ENCODE measurements around the gene SYNGR1.

Gene SYNGR1

GRCh38 chr22:39419911-39420310 is 70.1 kb downstream of the SYNGR1 start:
- H3K4me2 ChIP-seq (ENCODE audit: low read length, poor library complexity, severe bottlenecking) = no peak overlapping the region

GRCh38 chr22:39421691-39422090 is 71.9 kb downstream of the SYNGR1 start:
- no peak overlapping the region for H3K4ac ChIP-seq (ENCODE audit: low read depth in 1 of 2, low read length in 2 of 2)
- no peak for DNase-seq
- H2AFZ ChIP-seq (ENCODE audit: low read depth, low read length) = no peak overlapping the region
- no peak overlapping the region for H2BK5ac ChIP-seq (ENCODE audit: low read depth, low read length, poor library complexity, severe bottlenecking)
- H2BK15ac ChIP-seq (ENCODE audit: low read depth, poor library complexity, severe bottlenecking) = no peak overlapping the region
- H2BK120ac ChIP-seq (ENCODE audit: low read depth, low read length) = no peak overlapping the region
- H3K36me3 ChIP-seq (ENCODE audit: control insufficient read depth in 1 of 2, insufficient read depth in 2 of 2, low read depth in 1 of 2, low read length in 2 of 2) = peaks cover 59 to 84% of the 10 kb centered on the region in 2 experiments
- no peak overlapping the region for H4K91ac ChIP-seq (ENCODE audit: low read length)
- H3K18ac ChIP-seq (ENCODE audit: low read depth in 1 of 2, low read length in 2 of 2) = no peak overlapping the region
- H4K8ac ChIP-seq (ENCODE audit: low read length) = no peak overlapping the region
- H3K9ac ChIP-seq (ENCODE audit: low read length) = no peak overlapping the region
- H3K27me3 ChIP-seq (ENCODE audit: control insufficient read depth in 1 of 2, insufficient read depth in 1 of 2, low read length in 2 of 2) = no peaks in the 10 kb centered on the region
- H3K9me3 ChIP-seq (ENCODE audit: control insufficient read depth, low read length) = no peaks in the 10 kb centered on the region
- no peaks in the 10 kb centered on the region for H3K4me1 ChIP-seq (ENCODE audit: control insufficient read depth, insufficient read depth, low read depth, low read length)
- no peak overlapping the region for H3K14ac ChIP-seq (ENCODE audit: low read length in 2 of 2)
- no peak overlapping the region for H3K23ac ChIP-seq (ENCODE audit: low read length in 2 of 2)
- H3K79me1 ChIP-seq (replicated peaks; ENCODE audit: low read length, poor library complexity, severe bottlenecking) = no peaks in the 10 kb centered on the region
- no peak overlapping the region for H3K4me2 ChIP-seq (ENCODE audit: low read length, poor library complexity, severe bottlenecking)
- H2AK5ac ChIP-seq (ENCODE audit: low read length, severe bottlenecking) = no peak overlapping the region
- no peak overlapping the region for H2BK12ac ChIP-seq (ENCODE audit: low read length in 2 of 2)
- no peak overlapping the region for H3K27ac ChIP-seq (ENCODE audit: low read length, poor library complexity, severe bottlenecking)
- H3K4me3 ChIP-seq (ENCODE audit: insufficient read depth in 1 of 2, low read depth in 1 of 2, low read length in 2 of 2) = no peak overlapping the region
- 95% methylated on average over 9 of the region's 11 CpGs for WGBS

More at GRCh38 chr22:39419911-39420310, 70.1 kb downstream of the SYNGR1 start:
- peaks cover 73 to 89% of the 10 kb centered on the region in 2 experiments for H3K36me3 ChIP-seq (ENCODE audit: control insufficient read depth in 1 of 2, insufficient read depth in 2 of 2, low read depth in 1 of 2, low read length in 2 of 2)
- H2BK15ac ChIP-seq (ENCODE audit: low read depth, poor library complexity, severe bottlenecking) = no peak overlapping the region
- H3K27ac ChIP-seq (ENCODE audit: low read length, poor library complexity, severe bottlenecking) = no peak overlapping the region
- H2BK5ac ChIP-seq (ENCODE audit: low read depth, low read length, poor library complexity, severe bottlenecking) = no peak overlapping the region
- H3K79me1 ChIP-seq (replicated peaks; ENCODE audit: low read length, poor library complexity, severe bottlenecking) = peaks cover 6% of the 10 kb centered on the region
- no peak overlapping the region for H2AFZ ChIP-seq (ENCODE audit: low read depth, low read length)
- no peak overlapping the region for H3K14ac ChIP-seq (ENCODE audit: low read length in 2 of 2)
- H3K4ac ChIP-seq (ENCODE audit: low read depth in 1 of 2, low read length in 2 of 2) = no peak overlapping the region
- WGBS = 94% methylated on average over 5 of the region's 5 CpGs
- H3K23ac ChIP-seq (ENCODE audit: low read length in 2 of 2) = no peak overlapping the region
- no peak for DNase-seq
- no peak overlapping the region for H3K4me3 ChIP-seq (ENCODE audit: insufficient read depth in 1 of 2, low read depth in 1 of 2, low read length in 2 of 2)
- H2BK120ac ChIP-seq (ENCODE audit: low read depth, low read length) = no peak overlapping the region
- no peak overlapping the region for H4K91ac ChIP-seq (ENCODE audit: low read length)
- H3K18ac ChIP-seq (ENCODE audit: low read depth in 1 of 2, low read length in 2 of 2) = no peak overlapping the region
- H2BK12ac ChIP-seq (ENCODE audit: low read length in 2 of 2) = no peak overlapping the region
- no peak overlapping the region for H4K8ac ChIP-seq (ENCODE audit: low read length)
- H3K9ac ChIP-seq (ENCODE audit: low read length) = no peak overlapping the region
- no peak overlapping the region for H2AK5ac ChIP-seq (ENCODE audit: low read length, severe bottlenecking)
- H3K9me3 ChIP-seq (ENCODE audit: control insufficient read depth, low read length) = no peaks in the 10 kb centered on the region
- H3K4me1 ChIP-seq (ENCODE audit: control insufficient read depth, insufficient read depth, low read depth, low read length) = peaks cover 2% of the 10 kb centered on the region
- H3K27me3 ChIP-seq (ENCODE audit: control insufficient read depth in 1 of 2, insufficient read depth in 1 of 2, low read length in 2 of 2) = no peaks in the 10 kb centered on the region

GRCh38 chr22:39422101-39422500 is 72.3 kb downstream of the SYNGR1 start:
- H3K9me3 ChIP-seq (ENCODE audit: control insufficient read depth, low read length) = no peaks in the 10 kb centered on the region
- no peak overlapping the region for H2BK5ac ChIP-seq (ENCODE audit: low read depth, low read length, poor library complexity, severe bottlenecking)
- H3K4me2 ChIP-seq (ENCODE audit: low read length, poor library complexity, severe bottlenecking) = no peak overlapping the region
- no peak overlapping the region for H3K18ac ChIP-seq (ENCODE audit: low read depth in 1 of 2, low read length in 2 of 2)
- no peak overlapping the region for H3K4me3 ChIP-seq (ENCODE audit: insufficient read depth in 1 of 2, low read depth in 1 of 2, low read length in 2 of 2)
- H2BK120ac ChIP-seq (ENCODE audit: low read depth, low read length) = no peak overlapping the region
- no peak overlapping the region for H2AK5ac ChIP-seq (ENCODE audit: low read length, severe bottlenecking)
- H2BK15ac ChIP-seq (ENCODE audit: low read depth, poor library complexity, severe bottlenecking) = no peak overlapping the region
- no peak overlapping the region for H3K9ac ChIP-seq (ENCODE audit: low read length)
- no peak overlapping the region for H3K27ac ChIP-seq (ENCODE audit: low read length, poor library complexity, severe bottlenecking)
- H3K4ac ChIP-seq (ENCODE audit: low read depth in 1 of 2, low read length in 2 of 2) = no peak overlapping the region
- H3K14ac ChIP-seq (ENCODE audit: low read length in 2 of 2) = no peak overlapping the region
- peaks cover 59 to 84% of the 10 kb centered on the region in 2 experiments for H3K36me3 ChIP-seq (ENCODE audit: control insufficient read depth in 1 of 2, insufficient read depth in 2 of 2, low read depth in 1 of 2, low read length in 2 of 2)
- no peak overlapping the region for H4K91ac ChIP-seq (ENCODE audit: low read length)
- no peak overlapping the region for H4K8ac ChIP-seq (ENCODE audit: low read length)
- H3K79me1 ChIP-seq (replicated peaks; ENCODE audit: low read length, poor library complexity, severe bottlenecking) = no peaks in the 10 kb centered on the region
- no peak overlapping the region for H2BK12ac ChIP-seq (ENCODE audit: low read length in 2 of 2)
- H3K4me1 ChIP-seq (ENCODE audit: control insufficient read depth, insufficient read depth, low read depth, low read length) = no peaks in the 10 kb centered on the region
- DNase-seq = no peak
- H3K23ac ChIP-seq (ENCODE audit: low read length in 2 of 2) = no peak overlapping the region
- 87% methylated on average over 3 of the region's 7 CpGs for WGBS
- H3K27me3 ChIP-seq (ENCODE audit: control insufficient read depth in 1 of 2, insufficient read depth in 1 of 2, low read length in 2 of 2) = no peaks in the 10 kb centered on the region
- no peak overlapping the region for H2AFZ ChIP-seq (ENCODE audit: low read depth, low read length)

GRCh38 chr22:39422721-39423120 is 72.9 kb downstream of the SYNGR1 start:
- Histone ChIP-seq H3K79me1 (replicated peaks; ENCODE audit: low read length, poor library complexity, severe bottlenecking) (no peaks in the 10 kb centered on the region), H2BK15ac (ENCODE audit: low read depth, poor library complexity, severe bottlenecking) (no peak overlapping the region), H2BK5ac (ENCODE audit: low read depth, low read length, poor library complexity, severe bottlenecking) (no peak overlapping the region), H2BK12ac (ENCODE audit: low read length in 2 of 2) (no peak overlapping the region), H3K4me2 (ENCODE audit: low read length, poor library complexity, severe bottlenecking) (no peak overlapping the region), H2BK120ac (ENCODE audit: low read depth, low read length) (no peak overlapping the region), H3K27me3 (ENCODE audit: control insufficient read depth in 1 of 2, insufficient read depth in 1 of 2, low read length in 2 of 2) (no peaks in the 10 kb centered on the region), H2AK5ac (ENCODE audit: low read length, severe bottlenecking) (no peak overlapping the region), H4K91ac (ENCODE audit: low read length) (no peak overlapping the region), H3K36me3 (ENCODE audit: control insufficient read depth in 1 of 2, insufficient read depth in 2 of 2, low read depth in 1 of 2, low read length in 2 of 2) (peaks cover 57 to 85% of the 10 kb centered on the region in 2 experiments), H4K8ac (ENCODE audit: low read length) (no peak overlapping the region), H3K9me3 (ENCODE audit: control insufficient read depth, low read length) (no peaks in the 10 kb centered on the region), H3K27ac (ENCODE audit: low read length, poor library complexity, severe bottlenecking) (no peak overlapping the region), H3K23ac (ENCODE audit: low read length in 2 of 2) (no peak overlapping the region), H3K18ac (ENCODE audit: low read depth in 1 of 2, low read length in 2 of 2) (no peak overlapping the region), H3K14ac (ENCODE audit: low read length in 2 of 2) (no peak overlapping the region), H3K4me1 (ENCODE audit: control insufficient read depth, insufficient read depth, low read depth, low read length) (peaks cover 1% of the 10 kb centered on the region), H3K4ac (ENCODE audit: low read depth in 1 of 2, low read length in 2 of 2) (no peak overlapping the region), H3K9ac (ENCODE audit: low read length) (no peak overlapping the region), H3K4me3 (ENCODE audit: insufficient read depth in 1 of 2, low read depth in 1 of 2, low read length in 2 of 2) (no peak overlapping the region), H2AFZ (ENCODE audit: low read depth, low read length) (no peak overlapping the region)
- DNase-seq = no peak
- 99% methylated on average over 6 of the region's 6 CpGs for WGBS
